GM11168 (cell line): ENCODE results near the gene SPATA18.
"Not testable (repeated sequence)": the region's sequence is repeated elsewhere in the genome, so short reads cannot be mapped to it uniquely, and the experiment has no call there.

ENCODE experiments used
- in situ Hi-C: fragments of 300-500 bp; cut with MboI; formaldehyde crosslinking; loops from one replicate; pipeline ENCODE4 v1.12.0; 2022; ENCODE audit warnings: low sequenced_read_pairs; ENCODE audit not compliant: unreplicated experiment

Gene SPATA18

DNA sequence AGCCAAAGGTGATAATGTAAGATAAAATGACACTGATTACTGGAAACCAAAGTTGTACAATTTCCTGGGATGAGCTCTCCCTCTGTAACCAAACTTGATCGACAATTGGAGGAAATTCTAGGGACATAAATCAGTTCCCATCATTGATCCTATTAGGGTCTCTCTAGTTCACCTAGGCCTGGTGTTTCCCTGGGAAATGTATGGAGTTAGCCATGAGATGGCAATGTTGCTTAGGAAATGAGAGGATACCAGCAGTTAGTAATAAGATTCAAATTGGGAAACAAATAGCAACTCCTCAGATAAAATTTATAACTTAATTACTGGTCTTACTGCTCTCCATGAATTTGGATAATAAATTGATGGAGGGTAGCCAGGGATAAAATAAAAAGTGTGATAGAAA, 52.2 kb downstream of the SPATA18 start:
- in situ Hi-C loops, result no loop called here

DNA sequence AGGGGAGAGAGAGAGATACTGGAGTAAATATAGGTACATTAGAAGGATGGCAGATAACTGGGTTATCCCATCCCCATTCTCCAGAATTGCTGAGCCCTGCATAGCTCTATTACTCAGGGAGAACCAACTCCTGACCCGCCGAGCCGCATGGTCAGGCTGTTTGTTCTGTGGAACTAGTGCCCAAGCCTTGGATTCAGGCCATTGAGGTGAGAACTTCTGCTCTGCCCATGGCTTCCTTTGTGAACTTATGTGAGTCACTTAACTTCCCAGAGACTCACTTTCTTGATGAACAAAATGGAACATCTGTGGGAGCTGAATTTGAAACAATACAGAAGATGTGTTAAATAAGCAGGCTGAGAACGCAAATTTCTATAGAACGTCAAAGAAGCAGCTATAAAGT, 54.2 kb downstream of the SPATA18 start:
- in situ Hi-C loops, result no loop called here

DNA sequence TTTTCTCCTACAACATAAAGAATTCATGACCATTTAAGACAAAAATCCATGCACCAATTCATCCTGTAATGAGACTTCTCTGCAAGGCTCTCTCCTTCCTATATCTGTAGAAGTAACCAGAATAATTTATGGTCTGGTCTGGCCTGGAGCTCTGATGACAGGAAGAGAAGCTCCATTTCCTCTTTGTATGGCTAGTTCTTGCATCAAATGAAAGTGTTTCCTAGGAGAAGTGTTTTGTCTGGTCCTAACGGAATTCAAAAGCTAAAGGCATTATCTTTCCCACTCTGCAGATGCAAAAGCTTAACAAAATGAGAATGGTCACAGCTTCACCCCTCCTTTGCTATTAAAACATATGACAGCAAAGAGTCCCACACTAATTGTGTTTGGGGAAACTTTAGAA, 55.1 kb downstream of the SPATA18 start:
- in situ Hi-C loops, result no loop called here

DNA sequence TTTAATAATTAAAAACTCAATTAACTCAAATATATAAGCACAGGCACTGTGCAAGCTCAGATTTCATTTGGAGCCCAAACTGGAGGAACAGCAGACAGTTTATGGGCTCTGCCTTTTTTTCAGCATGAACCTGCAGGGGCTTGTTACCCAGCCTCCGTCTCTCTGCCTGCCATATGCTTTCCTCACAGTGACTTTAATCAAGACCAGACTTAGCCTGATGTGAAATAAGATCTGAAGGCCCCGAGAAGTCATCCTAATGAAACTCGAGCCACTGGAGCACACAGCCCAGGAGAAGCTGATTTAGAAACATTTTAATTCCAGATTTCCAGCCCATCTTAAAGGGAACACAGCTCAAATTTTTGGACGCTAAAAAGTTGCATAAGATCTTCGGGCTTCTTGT, 55.6 kb downstream of the SPATA18 start:
- in situ Hi-C loops, result no loop called here

DNA sequence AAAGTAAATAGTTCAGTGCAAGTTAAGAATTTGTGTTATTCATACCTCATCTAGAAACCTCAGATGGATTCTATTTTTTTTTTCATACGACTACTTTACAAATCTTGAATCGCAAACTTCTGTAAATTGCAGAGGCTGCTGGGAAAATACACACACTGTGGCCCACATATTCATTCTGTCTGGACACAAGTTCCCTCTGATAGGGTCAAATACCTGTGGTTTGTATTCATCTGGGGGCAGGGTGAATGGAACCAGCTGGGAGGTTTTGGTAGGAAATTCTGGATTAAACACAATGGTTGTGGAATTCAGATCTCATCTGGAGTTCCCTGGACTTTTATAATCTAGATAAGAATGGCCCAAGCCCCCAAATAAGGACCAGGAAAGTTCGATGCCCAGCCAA, 56.2 kb downstream of the SPATA18 start:
- in situ Hi-C loops, result no loop called here

DNA sequence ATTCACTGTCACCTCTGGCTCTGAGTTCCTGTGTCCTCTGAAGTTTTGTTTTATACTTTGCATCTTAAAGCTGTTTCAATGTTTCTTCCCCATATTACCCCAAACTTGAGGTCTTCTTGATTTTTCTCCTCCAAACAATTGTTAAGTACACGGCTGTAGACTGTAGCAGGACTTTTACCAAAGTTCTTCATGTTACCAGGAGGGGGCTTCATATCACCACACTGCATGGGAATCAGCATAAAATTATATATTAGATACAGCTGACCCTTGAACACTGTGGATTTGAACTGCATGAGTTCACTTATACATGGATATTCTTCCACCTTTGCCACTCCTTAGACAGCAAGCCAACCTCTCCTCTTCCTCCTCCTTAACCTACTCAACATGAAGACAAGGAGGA, 56.6 kb downstream of the SPATA18 start:
- in situ Hi-C loops, result no loop called here

DNA sequence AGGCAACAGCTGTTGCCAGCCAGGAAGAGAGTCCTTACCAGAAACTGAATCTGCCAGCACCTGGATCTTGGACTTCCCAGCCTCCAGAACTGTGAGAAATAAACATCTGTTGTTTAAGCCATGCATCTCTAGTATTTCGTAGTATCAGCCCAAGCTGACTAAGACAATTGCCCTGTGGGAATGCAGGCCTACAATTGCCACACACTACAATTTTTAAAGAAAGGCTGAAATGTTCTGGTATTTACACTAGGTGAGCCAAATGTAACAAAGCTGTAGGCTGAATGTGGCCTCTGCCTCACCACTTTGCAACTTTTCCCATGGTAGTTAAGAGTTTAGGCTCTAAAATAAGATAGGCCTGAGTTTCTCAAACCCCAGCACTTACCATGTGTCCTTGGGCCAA, 59.1 kb downstream of the SPATA18 start:
- in situ Hi-C loops, result no loop called here

DNA sequence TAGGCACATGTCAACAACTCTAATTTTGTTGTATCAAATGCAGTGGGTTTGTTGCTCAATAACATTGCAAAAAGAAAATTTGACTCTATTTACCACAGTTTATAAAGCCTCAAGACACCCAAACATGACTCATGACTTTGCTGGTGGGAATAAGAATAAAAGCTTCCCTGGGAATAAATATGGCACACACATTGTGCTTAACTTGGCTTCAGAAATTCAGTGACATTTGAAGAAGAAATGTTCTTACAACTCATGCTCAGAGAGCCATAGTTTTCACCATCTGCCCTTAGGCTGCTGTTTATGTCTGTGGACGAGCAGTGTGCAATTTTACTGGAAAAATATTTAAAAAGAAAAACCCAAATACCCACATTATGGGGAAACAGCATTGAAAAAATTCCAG, 60.9 kb downstream of the SPATA18 start:
- in situ Hi-C loops, result no loop called here

DNA sequence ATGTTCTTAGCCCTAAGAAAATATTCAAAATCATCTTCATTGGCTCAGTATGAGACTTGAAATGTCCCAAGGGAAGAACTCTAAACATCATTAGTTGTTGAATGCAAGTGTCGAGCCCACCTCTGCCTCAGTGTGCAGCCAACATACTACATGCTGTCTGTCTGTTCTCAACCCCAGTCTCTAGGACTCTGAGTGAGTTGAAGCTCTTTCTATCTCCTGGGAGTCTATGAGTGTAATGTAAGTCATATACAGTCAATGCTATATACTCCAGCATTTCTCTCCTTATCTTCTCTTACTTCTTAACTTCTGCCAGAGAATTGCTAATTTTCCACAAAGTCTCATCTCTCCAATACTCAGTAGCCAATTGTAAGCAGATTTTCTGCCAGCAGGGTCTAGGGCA, 61.3 kb downstream of the SPATA18 start:
- in situ Hi-C loops, result no loop called here

DNA sequence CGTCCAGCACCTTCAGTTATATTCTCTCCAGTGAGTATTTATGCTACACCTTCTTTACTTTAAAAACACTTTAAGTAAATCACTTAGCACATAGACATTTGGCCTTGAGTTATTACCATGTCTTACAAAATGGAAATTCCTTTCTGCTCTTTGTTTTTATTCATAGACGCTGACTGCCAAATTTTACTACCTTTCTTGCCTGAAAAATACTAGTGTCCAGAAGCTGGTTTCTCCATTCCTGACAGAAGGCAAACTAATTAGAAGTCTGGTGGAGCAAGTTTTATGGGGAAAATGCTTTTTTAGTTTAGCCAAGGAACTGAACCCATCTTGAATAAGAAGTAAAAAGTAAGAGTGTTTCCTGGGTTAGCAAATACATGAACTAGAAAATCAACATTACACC, 65.5 kb downstream of the SPATA18 start:
- in situ Hi-C loops, result no loop called here

DNA sequence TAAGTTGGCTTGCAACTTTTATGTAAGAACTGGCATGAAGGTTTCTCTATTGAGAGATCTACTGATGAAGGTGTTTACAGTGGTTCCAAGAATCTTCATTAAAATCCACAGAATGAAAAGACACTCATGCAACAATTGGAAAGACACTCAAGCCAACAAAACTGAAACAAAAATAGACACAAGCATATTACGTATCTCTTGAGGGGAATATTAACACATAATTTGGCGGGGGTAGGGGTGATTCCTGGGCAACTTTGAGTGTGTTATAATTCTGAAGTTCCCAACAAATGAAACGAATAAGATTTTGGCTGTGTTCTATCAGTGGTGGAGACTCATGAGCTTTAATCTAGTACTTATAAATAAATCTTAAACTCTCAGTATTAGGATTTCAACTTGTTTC, 75.1 kb downstream of the SPATA18 start:
- in situ Hi-C loops, result no loop called here

DNA sequence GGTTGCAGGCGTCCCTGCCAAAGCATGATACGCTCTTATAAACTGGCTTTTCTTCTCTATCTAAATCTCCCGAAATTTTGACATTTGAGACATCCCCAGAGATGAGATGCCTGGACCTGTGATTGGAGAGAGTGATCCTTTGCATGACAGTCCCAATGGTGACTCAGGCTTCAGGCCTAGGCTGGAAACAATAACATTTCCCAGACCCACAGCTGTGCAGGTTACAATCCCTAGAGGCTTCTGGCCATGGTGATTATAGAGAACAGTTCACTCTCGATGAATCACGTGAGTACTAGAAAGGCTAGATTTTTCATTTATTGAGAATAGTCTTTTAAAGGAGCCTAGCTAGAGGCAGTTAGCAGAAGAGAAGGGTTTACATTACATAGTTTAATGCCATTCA, 75.9 kb downstream of the SPATA18 start:
- in situ Hi-C loops, result no loop called here

DNA sequence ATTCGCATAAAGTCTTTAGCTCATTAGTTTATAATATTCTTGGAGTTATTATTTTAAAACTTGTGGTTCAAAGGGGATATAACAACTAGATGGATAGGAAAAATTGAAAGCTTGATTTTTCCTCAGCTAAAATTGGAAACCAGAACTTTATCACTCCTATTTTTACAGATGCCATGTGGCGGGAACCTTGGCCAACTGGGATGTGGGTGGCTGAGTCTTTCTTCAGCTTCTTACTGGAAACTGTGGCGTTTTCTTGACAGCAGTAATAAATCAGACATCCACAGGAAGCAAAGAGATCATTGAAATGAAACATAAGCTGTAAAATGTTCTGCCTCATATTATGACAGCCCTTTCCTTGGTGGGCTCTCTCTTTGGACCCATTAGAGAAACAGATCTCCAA, 84.1 kb downstream of the SPATA18 start:
- in situ Hi-C loops, result no loop called here

DNA sequence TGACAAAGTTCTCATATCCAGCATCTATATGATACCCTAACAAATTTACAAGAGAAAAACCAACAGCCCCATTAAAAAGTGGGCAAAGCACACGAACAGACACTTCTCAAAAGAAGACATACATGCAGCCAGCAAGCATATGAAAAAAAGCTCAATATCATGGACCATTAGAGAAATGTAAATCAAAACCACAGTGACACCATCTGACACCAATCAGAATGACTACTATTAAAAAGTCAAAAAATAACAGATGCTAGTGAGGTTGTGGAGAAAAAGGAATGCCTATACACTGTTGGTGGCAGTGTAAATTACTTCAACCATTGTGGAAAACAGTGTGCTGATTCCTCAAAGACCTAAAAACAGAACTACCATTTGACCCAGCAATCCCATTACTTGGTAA, 86.0 kb downstream of the SPATA18 start:
- in situ Hi-C loops, result not testable (repeated sequence)

DNA sequence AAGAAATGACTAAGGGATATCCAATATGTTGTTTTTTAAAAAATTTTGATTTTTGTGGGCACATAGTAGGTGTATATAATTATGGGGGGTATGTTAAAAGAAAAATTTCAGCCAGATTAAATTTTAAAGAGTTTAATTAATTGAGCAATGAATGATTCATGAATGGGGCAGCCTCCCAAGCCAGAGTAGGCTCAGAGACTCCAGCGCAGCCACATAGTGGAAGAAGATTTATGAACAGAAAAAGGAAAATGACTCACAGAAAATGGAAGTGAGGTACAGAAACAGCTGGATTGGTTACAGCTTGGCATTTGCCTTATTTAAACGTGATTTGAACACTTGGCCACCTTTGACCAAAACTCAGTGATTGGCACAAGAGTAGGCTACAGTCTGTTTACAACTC, 91.7 kb downstream of the SPATA18 start:
- in situ Hi-C loops, result no loop called here

DNA sequence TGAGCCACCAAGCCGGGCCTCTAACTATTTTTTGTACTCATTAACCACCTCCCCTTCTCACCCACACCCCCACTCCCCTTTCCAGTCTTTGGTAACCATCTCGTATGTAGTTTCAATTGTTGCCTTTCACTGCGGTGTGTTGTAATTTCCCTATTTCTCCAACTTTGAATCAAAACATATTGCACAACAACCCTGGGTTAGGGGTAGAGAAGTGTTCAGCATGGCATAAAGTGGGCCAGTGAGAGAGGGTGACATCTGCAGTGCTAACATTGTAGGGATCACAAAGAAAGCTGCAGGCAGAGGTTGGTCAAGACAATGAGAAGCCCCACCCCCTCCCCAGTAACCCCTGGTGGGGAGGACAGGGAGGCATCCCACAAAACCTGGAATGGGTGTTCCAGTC, 92.7 kb downstream of the SPATA18 start:
- in situ Hi-C loops, result no loop called here

DNA sequence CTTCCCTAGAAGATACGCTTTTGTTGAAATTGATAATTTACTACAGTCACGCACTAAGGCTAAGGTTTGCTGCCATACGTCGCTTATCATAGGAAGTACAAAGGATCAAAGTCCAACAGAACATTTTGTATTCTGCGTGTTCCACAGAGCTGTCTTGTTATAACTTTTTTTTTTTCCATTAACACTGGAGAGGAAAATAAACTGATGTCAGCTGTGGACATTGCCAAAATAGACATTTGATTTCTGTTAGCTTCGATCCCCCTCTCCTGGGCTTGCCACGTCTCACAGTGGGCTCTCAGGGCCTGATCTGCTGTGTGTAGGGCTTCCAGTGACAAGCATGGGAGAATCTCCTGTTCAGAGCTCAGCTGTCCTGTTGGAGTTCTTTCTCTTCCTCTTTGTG, 93.3 kb downstream of the SPATA18 start:
- in situ Hi-C loops, result no loop called here
